ENCODE data around the gene FAM89B.

FAM89B gene

GRCh38 chr11:65532388-65533064 lies 39.8 kb upstream of the FAM89B start:
- Histone ChIP-seq H3K4me1 (ENCODE audit: insufficient read depth, low read length) (no peaks in the 10 kb centered on the region), H3K79me2 (ENCODE audit: insufficient read depth, low read length) (no peaks in the 10 kb centered on the region), H3K27me3 (ENCODE audit: insufficient read depth, low read length, poor library complexity) (no peaks in the 10 kb centered on the region), H3K4me2 (ENCODE audit: insufficient read depth, low read length) (no peak overlapping the region), H2AFZ (ENCODE audit: low read depth, low read length) (no peak overlapping the region), H3K36me3 (ENCODE audit: insufficient read depth, low read length) (peaks cover 64% of the 10 kb centered on the region), H3K27ac (ENCODE audit: low read length) (no peak overlapping the region), H3K9me3 (ENCODE audit: insufficient read depth, low read length, severe bottlenecking) (no peaks in the 10 kb centered on the region), H3K9ac (ENCODE audit: low read depth, low read length) (no peak overlapping the region), H3K4me3 (ENCODE audit: low read depth in 1 of 2, low read length in 2 of 2) (no peak overlapping the region), H4K20me1 (ENCODE audit: insufficient read depth, low read length) (peaks cover 8% of the 10 kb centered on the region; the same call in 1 of the 2 replicates)
- DNase-seq (no peak), ATAC-seq (ENCODE audit: insufficient read depth, low read depth) (no peak)
- TF ChIP-seq CTCF (IDR thresholded peaks at IDR 0.05; ENCODE audit: borderline replicate concordance, extremely low read depth, low read length, poor library complexity, severe bottlenecking) (no peak), EZH2 (IDR thresholded peaks at IDR 0.05; ENCODE audit: borderline replicate concordance, low read depth, low read length, severe bottlenecking) (no peak)

GRCh38 chr11:65535102-65535501 lies 37.2 kb upstream of the FAM89B start:
- peaks cover 8% of the 10 kb centered on the region; the same call in 1 of the 2 replicates for H4K20me1 ChIP-seq (ENCODE audit: insufficient read depth, low read length)
- no peaks in the 10 kb centered on the region for H3K9me3 ChIP-seq (ENCODE audit: insufficient read depth, low read length, severe bottlenecking)
- H2AFZ ChIP-seq (ENCODE audit: low read depth, low read length) = no peak overlapping the region
- no peak for DNase-seq
- no peak overlapping the region for H3K9ac ChIP-seq (ENCODE audit: low read depth, low read length)
- no peaks in the 10 kb centered on the region for H3K27me3 ChIP-seq (ENCODE audit: insufficient read depth, low read length, poor library complexity)
- no peak overlapping the region for H3K4me3 ChIP-seq (ENCODE audit: low read depth in 1 of 2, low read length in 2 of 2)
- H3K36me3 ChIP-seq (ENCODE audit: insufficient read depth, low read length) = peaks cover 59% of the 10 kb centered on the region
- no peak overlapping the region for H3K4me2 ChIP-seq (ENCODE audit: insufficient read depth, low read length)
- no peak overlapping the region for H3K27ac ChIP-seq (ENCODE audit: low read length)
- TF ChIP-seq EZH2 (IDR thresholded peaks at IDR 0.05; ENCODE audit: borderline replicate concordance, low read depth, low read length, severe bottlenecking) = no peak
- TF ChIP-seq CTCF (IDR thresholded peaks at IDR 0.05; ENCODE audit: borderline replicate concordance, extremely low read depth, low read length, poor library complexity, severe bottlenecking) = no peak
- no peaks in the 10 kb centered on the region for H3K79me2 ChIP-seq (ENCODE audit: insufficient read depth, low read length)
- no peak for ATAC-seq (ENCODE audit: insufficient read depth, low read depth)
- peaks cover under 1% of the 10 kb centered on the region for H3K4me1 ChIP-seq (ENCODE audit: insufficient read depth, low read length)

DNA sequence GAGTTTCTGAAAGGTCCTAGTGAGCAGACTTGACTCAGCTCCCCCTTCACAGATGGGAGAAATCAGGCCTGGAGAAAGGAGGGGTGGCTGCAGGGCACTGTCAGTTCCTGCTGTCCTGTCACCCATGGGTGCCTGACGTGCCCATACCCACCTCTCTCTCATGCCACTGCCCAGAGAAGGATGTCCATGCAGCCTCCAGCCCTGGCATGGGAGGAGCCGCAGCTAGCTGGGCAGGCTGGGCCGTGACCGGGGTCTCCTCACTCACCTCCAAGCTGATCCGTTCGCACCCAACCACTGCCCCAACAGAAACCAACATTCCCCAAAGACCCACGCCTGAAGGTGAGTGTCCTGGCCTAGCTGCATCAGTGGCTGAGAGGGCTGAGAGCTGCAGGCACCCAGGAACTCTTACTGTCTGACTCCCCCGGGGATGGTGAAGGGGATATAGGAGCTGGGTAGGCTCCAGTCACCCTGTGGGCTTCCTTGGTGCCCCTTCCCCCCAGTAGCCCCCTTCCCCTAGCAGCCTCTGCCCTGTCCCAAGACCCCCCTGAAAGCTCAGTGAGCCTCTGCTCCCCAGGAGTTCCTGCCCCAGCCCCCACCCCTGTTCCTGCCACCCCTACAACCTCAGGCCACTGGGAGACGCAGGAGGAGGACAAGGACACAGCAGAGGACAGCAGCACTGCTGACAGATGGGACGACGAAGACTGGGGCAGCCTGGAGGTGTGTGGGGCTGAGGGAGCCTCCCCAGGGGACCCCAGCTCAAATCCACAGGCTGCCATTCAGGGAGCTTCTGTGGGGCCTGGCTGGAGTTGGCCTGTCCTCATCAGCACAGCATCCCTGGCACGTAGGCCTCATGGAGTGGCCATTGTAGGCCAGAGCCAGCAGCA lies 35.7 kb upstream of the FAM89B start:
- TF ChIP-seq EZH2 (IDR thresholded peaks at IDR 0.05; ENCODE audit: borderline replicate concordance, low read depth, low read length, severe bottlenecking) (no peak), CTCF (IDR thresholded peaks at IDR 0.05; ENCODE audit: borderline replicate concordance, extremely low read depth, low read length, poor library complexity, severe bottlenecking) (no peak)

More for the DNA sequence above, 35.7 kb upstream of the FAM89B start:
- DNase-seq (no peak), ATAC-seq (ENCODE audit: insufficient read depth, low read depth) (no peak)
- Histone ChIP-seq H3K79me2 (ENCODE audit: insufficient read depth, low read length) (no peaks in the 10 kb centered on the region), H3K4me2 (ENCODE audit: insufficient read depth, low read length) (no peak overlapping the region), H3K9me3 (ENCODE audit: insufficient read depth, low read length, severe bottlenecking) (no peaks in the 10 kb centered on the region), H4K20me1 (ENCODE audit: insufficient read depth, low read length) (peaks cover 7% of the 10 kb centered on the region; the same call in 1 of the 2 replicates), H3K36me3 (ENCODE audit: insufficient read depth, low read length) (peaks cover 43% of the 10 kb centered on the region), H3K27ac (ENCODE audit: low read length) (no peak overlapping the region), H3K9ac (ENCODE audit: low read depth, low read length) (no peak overlapping the region), H3K4me3 (ENCODE audit: low read depth in 1 of 2, low read length in 2 of 2) (no peak overlapping the region), H3K4me1 (ENCODE audit: insufficient read depth, low read length) (peaks cover 16% of the 10 kb centered on the region), H2AFZ (ENCODE audit: low read depth, low read length) (no peak overlapping the region), H3K27me3 (ENCODE audit: insufficient read depth, low read length, poor library complexity) (no peaks in the 10 kb centered on the region)

Data from DND-41 (cell line).